ENCODE data around the gene NEDD4L.
"Not testable (repeated sequence)": the region's sequence is repeated elsewhere in the genome, so short reads cannot be mapped to it uniquely, and the experiment has no call there.

- TF ChIP-seq POLR2AphosphoS5, EP300, CTCF, POLR2A (IDR thresholded peaks at IDR 0.05): not testable (repeated sequence)
Observed at GRCh38 chr18:58170036-58170435, 126.0 kb downstream of the NEDD4L start.
